Epithelial cell of esophagus (primary cell): ENCODE results near the gene TMC8.
"Not testable (repeated sequence)": the region's sequence is repeated elsewhere in the genome, so short reads cannot be mapped to it uniquely, and the experiment has no call there.

ENCODE experiments used
- DNase-seq: peaks from one replicate; pipeline ENCODE4 v3.0.0; 2010; ENCODE audit warnings: low read depth
- H3K4me3 ChIP-seq: 2 replicates; pipeline ENCODE4 v1.5.1; 2011; ENCODE audit warnings: mild to moderate bottlenecking, low read length, control low read depth
- TF ChIP-seq, protein P1 (sequence below): IDR thresholded peaks from 2 replicates; pipeline ENCODE4 v1.5.1; 2011; ENCODE audit warnings: low read depth, mild to moderate bottlenecking, low read length, control low read depth, inconsistent platforms; ENCODE audit not compliant: insufficient read depth; ENCODE audit errors: missing control alignments

The TMC8 gene, protein sequence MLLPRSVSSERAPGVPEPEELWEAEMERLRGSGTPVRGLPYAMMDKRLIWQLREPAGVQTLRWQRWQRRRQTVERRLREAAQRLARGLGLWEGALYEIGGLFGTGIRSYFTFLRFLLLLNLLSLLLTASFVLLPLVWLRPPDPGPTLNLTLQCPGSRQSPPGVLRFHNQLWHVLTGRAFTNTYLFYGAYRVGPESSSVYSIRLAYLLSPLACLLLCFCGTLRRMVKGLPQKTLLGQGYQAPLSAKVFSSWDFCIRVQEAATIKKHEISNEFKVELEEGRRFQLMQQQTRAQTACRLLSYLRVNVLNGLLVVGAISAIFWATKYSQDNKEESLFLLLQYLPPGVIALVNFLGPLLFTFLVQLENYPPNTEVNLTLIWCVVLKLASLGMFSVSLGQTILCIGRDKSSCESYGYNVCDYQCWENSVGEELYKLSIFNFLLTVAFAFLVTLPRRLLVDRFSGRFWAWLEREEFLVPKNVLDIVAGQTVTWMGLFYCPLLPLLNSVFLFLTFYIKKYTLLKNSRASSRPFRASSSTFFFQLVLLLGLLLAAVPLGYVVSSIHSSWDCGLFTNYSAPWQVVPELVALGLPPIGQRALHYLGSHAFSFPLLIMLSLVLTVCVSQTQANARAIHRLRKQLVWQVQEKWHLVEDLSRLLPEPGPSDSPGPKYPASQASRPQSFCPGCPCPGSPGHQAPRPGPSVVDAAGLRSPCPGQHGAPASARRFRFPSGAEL

DNA sequence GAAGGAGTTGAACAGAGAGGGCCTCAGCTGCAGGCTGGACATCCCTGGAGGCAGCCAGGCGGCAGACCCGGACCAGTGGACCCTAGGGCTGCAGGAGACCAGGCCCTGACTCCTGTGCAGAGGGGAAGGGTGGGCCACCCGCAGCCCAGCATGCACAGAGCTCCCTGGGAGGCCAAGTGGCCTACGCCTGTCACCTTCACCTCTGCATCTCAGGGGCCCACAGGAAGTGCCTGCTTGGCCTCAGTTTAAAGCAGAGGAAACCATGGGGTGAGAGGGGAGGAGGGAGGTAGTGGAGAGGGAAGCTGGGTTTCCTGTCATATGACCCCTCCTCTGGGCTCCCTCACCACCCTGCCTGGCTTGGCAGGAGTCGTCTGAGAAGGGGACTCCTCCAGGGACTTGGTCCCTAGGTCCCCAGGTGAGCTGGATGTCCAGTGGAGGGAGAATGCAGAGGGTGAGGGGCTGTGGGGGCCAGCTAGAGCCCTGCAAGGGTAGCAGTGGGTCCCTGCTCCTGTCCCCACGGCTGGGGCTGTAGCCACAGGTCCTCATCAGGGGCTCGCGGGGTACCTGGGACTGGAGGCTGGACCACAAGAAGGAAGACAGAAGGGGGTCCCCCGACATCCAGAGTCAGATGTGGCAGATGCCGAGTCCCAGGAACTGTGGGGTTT is at the start of gene TMC8:
Gene TMC8 (plus strand): TSS at position 335 of the 665 bp plus-strand sequence. CDS start 818 bp downstream, outside the sequence.
- TF ChIP-seq, protein P1, sequence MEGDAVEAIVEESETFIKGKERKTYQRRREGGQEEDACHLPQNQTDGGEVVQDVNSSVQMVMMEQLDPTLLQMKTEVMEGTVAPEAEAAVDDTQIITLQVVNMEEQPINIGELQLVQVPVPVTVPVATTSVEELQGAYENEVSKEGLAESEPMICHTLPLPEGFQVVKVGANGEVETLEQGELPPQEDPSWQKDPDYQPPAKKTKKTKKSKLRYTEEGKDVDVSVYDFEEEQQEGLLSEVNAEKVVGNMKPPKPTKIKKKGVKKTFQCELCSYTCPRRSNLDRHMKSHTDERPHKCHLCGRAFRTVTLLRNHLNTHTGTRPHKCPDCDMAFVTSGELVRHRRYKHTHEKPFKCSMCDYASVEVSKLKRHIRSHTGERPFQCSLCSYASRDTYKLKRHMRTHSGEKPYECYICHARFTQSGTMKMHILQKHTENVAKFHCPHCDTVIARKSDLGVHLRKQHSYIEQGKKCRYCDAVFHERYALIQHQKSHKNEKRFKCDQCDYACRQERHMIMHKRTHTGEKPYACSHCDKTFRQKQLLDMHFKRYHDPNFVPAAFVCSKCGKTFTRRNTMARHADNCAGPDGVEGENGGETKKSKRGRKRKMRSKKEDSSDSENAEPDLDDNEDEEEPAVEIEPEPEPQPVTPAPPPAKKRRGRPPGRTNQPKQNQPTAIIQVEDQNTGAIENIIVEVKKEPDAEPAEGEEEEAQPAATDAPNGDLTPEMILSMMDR, result no peak
- H3K4me3 ChIP-seq, result no peak within 1 kb of the TSS
- DNase-seq, result no peak

DNA sequence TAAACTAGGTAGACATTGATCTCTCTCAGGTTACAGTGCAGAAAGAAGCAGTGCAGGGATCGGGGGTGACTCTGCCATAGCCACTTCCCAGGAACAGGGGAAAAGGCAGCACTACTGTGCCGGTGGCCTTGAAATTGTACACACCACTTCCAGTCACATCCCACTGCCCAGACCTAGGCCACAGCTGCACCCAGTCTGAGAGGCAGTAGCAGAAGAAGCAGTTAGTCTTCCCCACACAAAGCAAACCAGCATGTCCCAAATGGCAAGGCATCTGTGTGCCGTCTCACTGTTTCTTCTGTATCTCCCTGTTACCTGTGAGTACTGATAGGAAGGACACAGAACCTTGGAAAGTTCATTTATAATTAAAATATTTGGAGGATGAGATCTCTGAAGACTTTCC is 49.0 kb upstream of the TMC8 start:
- TF ChIP-seq, protein P1, result no peak
- no peak for DNase-seq
- H3K4me3 ChIP-seq, result no peak overlapping the region

DNA sequence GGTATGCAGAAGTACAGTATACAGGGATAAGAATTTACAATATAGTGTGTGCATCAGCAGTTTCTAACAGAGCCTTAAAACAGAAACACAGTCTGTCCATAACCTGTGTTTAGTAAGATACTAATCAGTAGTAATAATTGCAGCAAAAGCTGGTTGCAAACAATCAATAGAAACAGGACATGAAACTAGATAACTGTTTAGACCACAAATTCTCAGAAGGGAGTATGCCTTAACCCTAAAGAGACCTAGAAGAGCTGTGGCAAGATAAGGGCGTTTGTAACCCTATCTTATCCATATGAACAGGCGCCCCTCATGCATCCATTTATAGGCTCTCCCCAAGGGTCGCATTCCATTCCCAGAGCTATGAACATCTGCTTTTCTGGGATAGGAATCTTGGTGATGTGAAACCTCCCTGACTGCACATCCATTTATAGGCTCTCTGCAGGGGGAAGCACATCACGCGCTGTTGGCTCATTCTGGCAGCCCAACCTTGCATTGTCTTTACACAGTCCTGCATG is 48.2 kb upstream of the TMC8 start:
- DNase-seq, H3K4me3 ChIP-seq: not testable (repeated sequence)

DNA sequence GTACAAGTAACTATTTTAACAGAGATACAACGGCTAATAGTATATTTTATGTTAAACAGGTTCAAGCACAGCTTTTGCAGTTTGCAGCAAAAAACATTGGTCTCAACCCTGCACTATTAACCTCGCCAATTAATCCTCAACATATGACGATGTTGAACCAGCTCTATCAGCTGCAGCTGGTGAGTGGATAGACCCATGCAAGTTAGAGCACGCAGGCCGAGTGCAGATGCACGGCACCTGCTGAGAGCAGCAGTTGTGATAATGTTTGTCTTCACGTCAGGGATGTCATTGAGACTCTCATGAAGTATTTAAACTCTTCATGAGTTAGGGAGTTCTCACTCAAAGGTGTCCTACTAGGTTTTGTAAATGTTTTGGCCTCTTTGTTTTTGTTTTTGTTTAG is 47.6 kb upstream of the TMC8 start:
- TF ChIP-seq, protein P1, result no peak
- peak; percentile 55 for DNase-seq
- no peak overlapping the region for H3K4me3 ChIP-seq

DNA sequence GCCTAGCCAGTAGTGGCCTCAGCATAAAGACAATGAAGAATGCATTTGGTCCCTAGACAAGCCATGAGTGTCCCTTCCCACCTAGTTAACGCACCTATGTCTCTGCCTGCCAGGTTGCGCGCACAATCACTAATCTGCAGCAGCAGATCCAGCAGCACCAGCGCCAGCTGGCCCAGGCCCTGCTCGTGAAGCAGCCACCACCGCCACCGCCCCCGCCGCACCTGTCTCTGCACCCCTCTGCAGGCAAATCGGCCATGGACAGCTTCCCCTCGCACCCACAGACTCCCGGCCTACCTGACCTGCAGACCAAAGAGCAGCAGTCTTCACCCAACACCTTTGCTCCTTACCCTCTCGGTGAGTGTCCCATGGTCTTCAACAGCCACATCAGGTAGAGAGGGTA is 43.8 kb upstream of the TMC8 start:
- TF ChIP-seq, protein P1, result no peak
- H3K4me3 ChIP-seq, result no peak overlapping the region

DNA sequence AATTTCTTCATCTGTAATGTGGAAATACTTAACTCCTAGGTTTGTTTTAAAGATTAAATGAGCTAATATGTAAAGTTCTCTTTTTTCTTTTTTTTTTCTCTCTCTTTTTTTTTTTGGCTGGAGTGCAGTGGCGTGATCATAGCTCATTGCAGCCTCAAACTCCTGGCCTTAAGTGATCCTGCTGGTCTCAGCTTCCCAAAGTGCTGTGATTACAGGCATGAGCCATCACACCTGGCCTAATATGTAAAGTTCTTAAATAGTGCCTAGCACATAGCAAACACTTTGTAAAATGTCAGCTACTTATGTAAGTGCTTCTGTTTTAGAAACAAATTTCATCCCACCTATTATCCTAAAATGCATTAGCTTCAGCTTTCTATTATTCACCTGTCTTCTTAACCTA is 42.0 kb upstream of the TMC8 start:
- H3K4me3 ChIP-seq, result no peak overlapping the region
- DNase-seq, result no peak
- TF ChIP-seq, protein P1, result no peak

More for the DNA sequence above, 43.8 kb upstream of the TMC8 start:
- no peak for DNase-seq
